Measurements from ENCODE around the gene ATP5PO. TPM values are rescaled to one million over a fixed set of nuclear protein-coding genes. Genes with fewer than 3 reads are reported as not detected.

The ATP5PO gene
- total and polyA plus RNA-seq, 5 donors from 2014 or later, result 119 to 458 (median 418) TPM

GRCh38 chr21:33904041-33904440, 11.6 kb downstream of the ATP5PO start:
- no peak for ATAC-seq (ENCODE audit: low read depth in 2 of 2)
- Histone ChIP-seq H3K27me3 (ENCODE audit: control insufficient read depth, insufficient read depth, low read length) (no peaks in the 10 kb centered on the region), H3K4me1 (ENCODE audit: control insufficient read depth, insufficient read depth, low read length, poor library complexity, severe bottlenecking) (no peaks in the 10 kb centered on the region), H3K27ac (ENCODE audit: insufficient read depth, low read length, poor library complexity, severe bottlenecking) (no peak overlapping the region), H3K9me3 (ENCODE audit: control insufficient read depth in 2 of 2, low read length in 2 of 2) (no peaks in the 10 kb centered on the region), H3K36me3 (ENCODE audit: control insufficient read depth, insufficient read depth, low read length) (peaks cover 76% of the 10 kb centered on the region), H3K4me3 (ENCODE audit: low read depth, low read length) (no peak overlapping the region)
- Mint-ChIP-seq H3K4me1 (peaks cover 7 to 9% (median 7%) of the 10 kb centered on the region in 4 donors), H3K4me3 (no peak overlapping the region), H3K27me3 (no peaks in the 10 kb centered on the region), H3K36me3 (peaks cover 60% of the 10 kb centered on the region), H3K9me3 (no peaks in the 10 kb centered on the region), H3K27ac (no peak overlapping the region)
- no peak for DNase-seq

- Histone ChIP-seq H3K9me3 (ENCODE audit: control insufficient read depth in 2 of 2, low read length in 2 of 2) (no peaks in the 10 kb centered on the region), H3K27ac (ENCODE audit: insufficient read depth, low read length, poor library complexity, severe bottlenecking) (no peak overlapping the region), H3K4me1 (ENCODE audit: control insufficient read depth, insufficient read depth, low read length, poor library complexity, severe bottlenecking) (no peaks in the 10 kb centered on the region), H3K4me3 (ENCODE audit: low read depth, low read length) (no peak overlapping the region), H3K36me3 (ENCODE audit: control insufficient read depth, insufficient read depth, low read length) (peaks cover 59% of the 10 kb centered on the region), H3K27me3 (ENCODE audit: control insufficient read depth, insufficient read depth, low read length) (no peaks in the 10 kb centered on the region)
- ATAC-seq (ENCODE audit: low read depth in 2 of 2) (no peak), DNase-seq (no peak)
- Mint-ChIP-seq H3K4me3 (no peak overlapping the region), H3K4me1 (peaks cover 7 to 8% (median 7%) of the 10 kb centered on the region in 4 donors), H3K9me3 (no peaks in the 10 kb centered on the region), H3K27ac (peak overlapping the region in 1 of 3 donors; percentile 67), H3K27me3 (no peaks in the 10 kb centered on the region), H3K36me3 (peaks cover 51% of the 10 kb centered on the region)
Observed at GRCh38 chr21:33902349-33902748, 13.3 kb downstream of the ATP5PO start.

GRCh38 chr21:33901412-33902288, 14.0 kb downstream of the ATP5PO start:
- Mint-ChIP-seq H3K27me3 (no peaks in the 10 kb centered on the region), H3K36me3 (peaks cover 45% of the 10 kb centered on the region), H3K4me3 (no peak overlapping the region), H3K4me1 (peaks cover 7 to 8% (median 7%) of the 10 kb centered on the region in 4 donors), H3K27ac (no peak overlapping the region), H3K9me3 (no peaks in the 10 kb centered on the region)
- Histone ChIP-seq H3K9me3 (ENCODE audit: control insufficient read depth in 2 of 2, low read length in 2 of 2) (no peaks in the 10 kb centered on the region), H3K4me3 (ENCODE audit: low read depth, low read length) (no peak overlapping the region), H3K4me1 (ENCODE audit: control insufficient read depth, insufficient read depth, low read length, poor library complexity, severe bottlenecking) (no peaks in the 10 kb centered on the region), H3K27ac (ENCODE audit: insufficient read depth, low read length, poor library complexity, severe bottlenecking) (no peak overlapping the region), H3K27me3 (ENCODE audit: control insufficient read depth, insufficient read depth, low read length) (no peaks in the 10 kb centered on the region), H3K36me3 (ENCODE audit: control insufficient read depth, insufficient read depth, low read length) (peaks cover 52% of the 10 kb centered on the region)
- ATAC-seq (ENCODE audit: low read depth in 2 of 2) (no peak), DNase-seq (peak in 1 of 3 donors; percentile 67)

GRCh38 chr21:33899199-33899598, 16.4 kb downstream of the ATP5PO start:
- Histone ChIP-seq H3K4me1 (ENCODE audit: control insufficient read depth, insufficient read depth, low read length, poor library complexity, severe bottlenecking) (peaks cover 6% of the 10 kb centered on the region), H3K36me3 (ENCODE audit: control insufficient read depth, insufficient read depth, low read length) (peaks cover 29% of the 10 kb centered on the region)
- no peaks in the 10 kb centered on the region for H3K27me3 Mint-ChIP-seq

GRCh38 chr21:33898586-33898985, 17.0 kb downstream of the ATP5PO start:
- Mint-ChIP-seq H3K36me3 (peaks cover 27% of the 10 kb centered on the region), H3K4me3 (no peak overlapping the region), H3K27ac (no peak overlapping the region), H3K9me3 (no peaks in the 10 kb centered on the region), H3K4me1 (peaks cover 7 to 23% (median 12%) of the 10 kb centered on the region in 4 donors), H3K27me3 (no peaks in the 10 kb centered on the region)
- Histone ChIP-seq H3K36me3 (ENCODE audit: control insufficient read depth, insufficient read depth, low read length) (peaks cover 23% of the 10 kb centered on the region), H3K4me1 (ENCODE audit: control insufficient read depth, insufficient read depth, low read length, poor library complexity, severe bottlenecking) (peaks cover 6% of the 10 kb centered on the region), H3K4me3 (ENCODE audit: low read depth, low read length) (no peak overlapping the region), H3K9me3 (ENCODE audit: control insufficient read depth in 2 of 2, low read length in 2 of 2) (no peaks in the 10 kb centered on the region), H3K27ac (ENCODE audit: insufficient read depth, low read length, poor library complexity, severe bottlenecking) (no peak overlapping the region), H3K27me3 (ENCODE audit: control insufficient read depth, insufficient read depth, low read length) (no peaks in the 10 kb centered on the region)
- no peak for ATAC-seq (ENCODE audit: low read depth in 2 of 2)
- DNase-seq, result no peak

More at GRCh38 chr21:33899199-33899598, 16.4 kb downstream of the ATP5PO start:
- H3K27me3 ChIP-seq (ENCODE audit: control insufficient read depth, insufficient read depth, low read length), result no peaks in the 10 kb centered on the region
- Mint-ChIP-seq H3K4me3 (no peak overlapping the region), H3K27ac (no peak overlapping the region), H3K4me1 (peaks cover 7 to 22% (median 12%) of the 10 kb centered on the region in 4 donors), H3K9me3 (no peaks in the 10 kb centered on the region), H3K36me3 (peaks cover 29% of the 10 kb centered on the region)
- H3K4me3 ChIP-seq (ENCODE audit: low read depth, low read length), result no peak overlapping the region
- H3K27ac ChIP-seq (ENCODE audit: insufficient read depth, low read length, poor library complexity, severe bottlenecking), result no peak overlapping the region
- no peaks in the 10 kb centered on the region for H3K9me3 ChIP-seq (ENCODE audit: control insufficient read depth in 2 of 2, low read length in 2 of 2)
- DNase-seq, result no peak
- ATAC-seq (ENCODE audit: low read depth in 2 of 2), result no peak

- no peak overlapping the region for H3K4me3 Mint-ChIP-seq
- Histone ChIP-seq H3K4me1 (ENCODE audit: control insufficient read depth, insufficient read depth, low read length, poor library complexity, severe bottlenecking) (peaks cover 6% of the 10 kb centered on the region), H3K27ac (ENCODE audit: insufficient read depth, low read length, poor library complexity, severe bottlenecking) (no peak overlapping the region), H3K36me3 (ENCODE audit: control insufficient read depth, insufficient read depth, low read length) (peaks cover 15% of the 10 kb centered on the region), H3K27me3 (ENCODE audit: control insufficient read depth, insufficient read depth, low read length) (no peaks in the 10 kb centered on the region), H3K4me3 (ENCODE audit: low read depth, low read length) (no peak overlapping the region), H3K9me3 (ENCODE audit: control insufficient read depth in 2 of 2, low read length in 2 of 2) (no peaks in the 10 kb centered on the region)
- no peaks in the 10 kb centered on the region for H3K9me3 Mint-ChIP-seq
- H3K27ac Mint-ChIP-seq, result no peak overlapping the region
- H3K36me3 Mint-ChIP-seq, result peaks cover 19% of the 10 kb centered on the region
- no peak for ATAC-seq (ENCODE audit: low read depth in 2 of 2)
- H3K27me3 Mint-ChIP-seq, result no peaks in the 10 kb centered on the region
- DNase-seq, result no peak
- H3K4me1 Mint-ChIP-seq, result peaks cover 7 to 23% (median 11%) of the 10 kb centered on the region in 4 donors
Observed at GRCh38 chr21:33897739-33898138, 17.9 kb downstream of the ATP5PO start.

GRCh38 chr21:33897098-33897497, 18.5 kb downstream of the ATP5PO start:
- Mint-ChIP-seq H3K27ac (no peak overlapping the region), H3K4me3 (no peak overlapping the region), H3K27me3 (no peaks in the 10 kb centered on the region), H3K36me3 (peaks cover 14% of the 10 kb centered on the region), H3K4me1 (peaks cover 7 to 23% (median 10%) of the 10 kb centered on the region in 4 donors), H3K9me3 (no peaks in the 10 kb centered on the region)
- H3K27me3 ChIP-seq (ENCODE audit: control insufficient read depth, insufficient read depth, low read length), result no peaks in the 10 kb centered on the region
- DNase-seq (no peak), ATAC-seq (ENCODE audit: low read depth in 2 of 2) (no peak)
- no peak overlapping the region for H3K4me3 ChIP-seq (ENCODE audit: low read depth, low read length)
- H3K36me3 ChIP-seq (ENCODE audit: control insufficient read depth, insufficient read depth, low read length), result peaks cover 8% of the 10 kb centered on the region
- peaks cover 6% of the 10 kb centered on the region for H3K4me1 ChIP-seq (ENCODE audit: control insufficient read depth, insufficient read depth, low read length, poor library complexity, severe bottlenecking)
- H3K27ac ChIP-seq (ENCODE audit: insufficient read depth, low read length, poor library complexity, severe bottlenecking), result no peak overlapping the region
- H3K9me3 ChIP-seq (ENCODE audit: control insufficient read depth in 2 of 2, low read length in 2 of 2), result no peaks in the 10 kb centered on the region

- peak overlapping the region in 1 of 3 donors; percentile 33 for H3K27ac Mint-ChIP-seq
- H3K9me3 Mint-ChIP-seq, result no peaks in the 10 kb centered on the region
- ATAC-seq (ENCODE audit: low read depth in 2 of 2), result no peak
- Histone ChIP-seq H3K9me3 (ENCODE audit: control insufficient read depth in 2 of 2, low read length in 2 of 2) (no peaks in the 10 kb centered on the region), H3K4me1 (ENCODE audit: control insufficient read depth, insufficient read depth, low read length, poor library complexity, severe bottlenecking) (peaks cover 6% of the 10 kb centered on the region), H3K36me3 (ENCODE audit: control insufficient read depth, insufficient read depth, low read length) (peaks cover 4% of the 10 kb centered on the region), H3K27me3 (ENCODE audit: control insufficient read depth, insufficient read depth, low read length) (no peaks in the 10 kb centered on the region), H3K4me3 (ENCODE audit: low read depth, low read length) (no peak overlapping the region), H3K27ac (ENCODE audit: insufficient read depth, low read length, poor library complexity, severe bottlenecking) (no peak overlapping the region)
- H3K36me3 Mint-ChIP-seq, result peaks cover 11% of the 10 kb centered on the region
- DNase-seq, result no peak
- H3K27me3 Mint-ChIP-seq, result no peaks in the 10 kb centered on the region
- peaks cover 5 to 21% (median 9%) of the 10 kb centered on the region in 4 donors for H3K4me1 Mint-ChIP-seq
- H3K4me3 Mint-ChIP-seq, result no peak overlapping the region
Observed at GRCh38 chr21:33896691-33897090, 18.9 kb downstream of the ATP5PO start.
